ENCODE results near the gene RANBP17. TPM values are rescaled to one million over a fixed set of nuclear protein-coding genes. Genes with fewer than 3 reads are reported as not detected.
A peak's percentile ranks its signal among the peaks of the same experiment; 100 is the strongest.

Gene RANBP17
- total and polyA plus RNA-seq, 12 donors = 0.55 to 12.9 (median 5.9) TPM

- peak in 1 of 2 donors; percentile 28 for DNase-seq
Observed at GRCh38 chr5:171336521-171337209, 474.8 kb downstream of the RANBP17 start.

DNA sequence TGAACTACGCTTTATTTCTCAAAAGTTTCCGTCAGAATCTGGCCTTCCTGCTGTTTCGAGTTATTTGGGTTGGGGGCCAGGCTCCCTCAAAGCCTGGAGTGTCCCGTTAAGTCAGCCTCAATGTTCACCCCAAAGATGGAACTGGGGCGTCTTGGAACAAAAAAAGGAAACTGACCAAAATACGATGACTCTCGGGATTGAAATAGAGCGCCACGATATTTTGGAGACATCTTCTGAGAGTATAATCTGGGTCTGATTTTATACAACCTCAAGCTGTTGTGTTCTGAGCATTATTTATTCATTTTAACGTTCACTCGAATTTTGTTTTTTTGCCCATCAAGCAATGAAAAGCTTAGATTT lies 475.4 kb downstream of the RANBP17 start:
- DNase-seq = no peak
- H3K27ac ChIP-seq = no peak overlapping the region
- peak in 1 of 9 donors; percentile 3 for TF ChIP-seq CTCF (IDR thresholded peaks at IDR 0.05)
- no peak for ATAC-seq
- H3K9me3 ChIP-seq = no peaks in the 10 kb centered on the region
- H3K4me1 ChIP-seq = peaks cover 0 to 11% (median 8%) of the 10 kb centered on the region in 9 donors
- H3K4me3 ChIP-seq = peak overlapping the region in 9 of 10 donors; percentile 15 to 52 (median 43)
- intact Hi-C loops (cut with DNase I) = loop anchor here in 9 of 10 donors (1.0 to 10.0 kb wide), 15 partner anchors 125 to 902 kb away; no protein-coding TSS in a partner anchor
- peaks cover 0 to 94% (median 65%) of the 10 kb centered on the region in 7 donors for H3K27me3 ChIP-seq
- WGBS, 2 donors = 24 to 31% methylated on average over 11 of the region's 11 CpGs
- H3K36me3 ChIP-seq = no peaks in the 10 kb centered on the region

More at GRCh38 chr5:171336521-171337209, 474.8 kb downstream of the RANBP17 start:
- Histone ChIP-seq H3K4me1 (peaks cover 0 to 11% (median 8%) of the 10 kb centered on the region in 9 donors), H3K27me3 (peaks cover 0 to 96% (median 65%) of the 10 kb centered on the region in 7 donors), H3K27ac (no peak overlapping the region), H3K9me3 (no peaks in the 10 kb centered on the region), H3K4me3 (peak overlapping the region; percentile 15 to 52 (median 43)), H3K36me3 (no peaks in the 10 kb centered on the region)
- intact Hi-C loops (cut with DNase I) = loop anchor here in 9 of 10 donors (1.0 to 10.0 kb wide), 15 partner anchors 124 to 902 kb away; no protein-coding TSS in a partner anchor
- ATAC-seq = peak in 6 of 8 donors; percentile 57 to 84 (median 70)
- 7 to 10% methylated on average over 31 of the region's 31 CpGs for WGBS, 2 donors
- TF ChIP-seq CTCF (IDR thresholded peaks at IDR 0.05) = peak; percentile 41 to 77 (median 63)

GRCh38 chr5:171340042-171340441 lies 478.2 kb downstream of the RANBP17 start:
- no peak overlapping the region for H3K27ac ChIP-seq
- peaks cover 0 to 11% (median 8%) of the 10 kb centered on the region in 9 donors for H3K4me1 ChIP-seq
- ATAC-seq (no peak), DNase-seq (no peak)
- no peaks in the 10 kb centered on the region for H3K9me3 ChIP-seq
- no peak overlapping the region for H3K4me3 ChIP-seq
- peaks cover 0 to 70% (median 46%) of the 10 kb centered on the region in 7 donors for H3K27me3 ChIP-seq
- intact Hi-C loops (cut with DNase I) = loop anchor here in 4 of 10 donors (5.0 to 10.0 kb wide), 4 partner anchors 133 to 705 kb away; no protein-coding TSS in a partner anchor
- no peaks in the 10 kb centered on the region for H3K36me3 ChIP-seq
- no peak for TF ChIP-seq CTCF (IDR thresholded peaks at IDR 0.05)

GRCh38 chr5:171340491-171340890 lies 478.7 kb downstream of the RANBP17 start:
- H3K27ac ChIP-seq = no peak overlapping the region
- TF ChIP-seq CTCF (IDR thresholded peaks at IDR 0.05) = no peak
- WGBS, 2 donors = 77 to 81% methylated on average over 6 of the region's 6 CpGs
- intact Hi-C loops (cut with DNase I) = loop anchor here in 4 of 10 donors (5.0 to 10.0 kb wide), 4 partner anchors 133 to 706 kb away; no protein-coding TSS in a partner anchor
- H3K4me3 ChIP-seq = no peak overlapping the region
- peaks cover 0 to 11% (median 8%) of the 10 kb centered on the region in 9 donors for H3K4me1 ChIP-seq
- H3K36me3 ChIP-seq = no peaks in the 10 kb centered on the region
- H3K27me3 ChIP-seq = peaks cover 0 to 66% (median 42%) of the 10 kb centered on the region in 7 donors
- no peaks in the 10 kb centered on the region for H3K9me3 ChIP-seq
- no peak for DNase-seq
- no peak for ATAC-seq
